Epithelial cell of esophagus (primary cell): ENCODE measurements around the gene CPVL.

Source experiments
- DNase-seq: peaks from one replicate; pipeline ENCODE4 v3.0.0; 2010; ENCODE audit warnings: low read depth
- H3K4me3 ChIP-seq: 2 replicates; pipeline ENCODE4 v1.5.1; 2011; ENCODE audit warnings: mild to moderate bottlenecking, low read length, control low read depth
- CTCF ChIP-seq: IDR thresholded peaks from 2 replicates; pipeline ENCODE4 v1.5.1; 2011; ENCODE audit warnings: low read depth, mild to moderate bottlenecking, low read length, control low read depth, inconsistent platforms; ENCODE audit not compliant: insufficient read depth; ENCODE audit errors: missing control alignments

CPVL gene

GRCh38 chr7:29146057-29146706 lies at the start of gene CPVL:
TSS of gene CPVL (minus strand) at chr7:29146537. CDS start at chr7:29121061, 25,476 bp downstream.
- no peak for DNase-seq
- TF ChIP-seq CTCF: no peak
- H3K4me3 ChIP-seq: peak within 1 kb of the TSS; percentile 10

GRCh38 chr7:29194594-29195427 lies 48.5 kb upstream of the CPVL start, which contains the start of gene CHN2:
TSS of gene CHN2 (plus strand) at chr7:29194775.
- peak; percentile 4 for TF ChIP-seq CTCF
- H3K4me3 ChIP-seq: peak within 1 kb of the TSS; percentile 55
- DNase-seq: peak; percentile 51

- no peak for DNase-seq
- peak overlapping the region; percentile 55 for H3K4me3 ChIP-seq
- no peak for TF ChIP-seq CTCF
Measured at GRCh38 chr7:29194206-29194593, 47.9 kb upstream of the CPVL start.

- DNase-seq: no peak
- no peak for TF ChIP-seq CTCF
- no peak overlapping the region for H3K4me3 ChIP-seq
Measured at GRCh38 chr7:29193316-29194205, 47.2 kb upstream of the CPVL start.

- TF ChIP-seq CTCF: no peak
- no peak for DNase-seq
- H3K4me3 ChIP-seq: no peak overlapping the region
Measured at GRCh38 chr7:29192811-29193210, 46.5 kb upstream of the CPVL start.

GRCh38 chr7:29192323-29192722 lies 46.0 kb upstream of the CPVL start:
- no peak for DNase-seq
- no peak for TF ChIP-seq CTCF
- H3K4me3 ChIP-seq: no peak overlapping the region
